ENCODE results near the gene GNPTAB.

GNPTAB gene

DNA sequence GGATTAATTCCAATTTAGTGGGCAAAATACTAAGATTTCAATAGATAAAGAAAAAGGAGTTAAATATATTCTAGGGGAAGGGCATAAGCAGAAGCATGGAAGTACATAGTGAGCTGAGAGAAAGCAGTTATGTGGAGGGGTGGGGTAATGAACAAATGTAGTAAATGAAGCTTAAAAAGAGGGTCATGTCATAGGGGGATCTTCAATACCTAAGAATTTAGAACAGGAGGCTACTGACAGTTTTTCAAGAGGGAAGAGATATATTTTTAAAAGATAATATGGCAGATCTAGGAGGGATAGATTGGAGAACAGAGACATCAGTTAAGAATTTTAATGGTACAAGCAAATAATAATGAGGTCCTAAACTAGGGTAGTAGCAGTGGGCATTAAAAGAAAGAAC lies 100.9 kb downstream of the GNPTAB start:
- Histone ChIP-seq H3K9me3 (ENCODE audit: control insufficient read depth, low read length) (no peaks in the 10 kb centered on the region), H3K27ac (ENCODE audit: insufficient read depth, low read depth, low read length, poor library complexity, severe bottlenecking) (no peak overlapping the region), H3K4me1 (ENCODE audit: control insufficient read depth, insufficient read depth, low read length) (no peaks in the 10 kb centered on the region), H3K4me3 (ENCODE audit: insufficient read depth, low read depth, low read length) (no peak overlapping the region), H3K36me3 (ENCODE audit: control insufficient read depth, insufficient read depth, low read length) (no peaks in the 10 kb centered on the region), H3K27me3 (ENCODE audit: control insufficient read depth, insufficient read depth, low read length, poor library complexity, severe bottlenecking) (no peaks in the 10 kb centered on the region)

DNA sequence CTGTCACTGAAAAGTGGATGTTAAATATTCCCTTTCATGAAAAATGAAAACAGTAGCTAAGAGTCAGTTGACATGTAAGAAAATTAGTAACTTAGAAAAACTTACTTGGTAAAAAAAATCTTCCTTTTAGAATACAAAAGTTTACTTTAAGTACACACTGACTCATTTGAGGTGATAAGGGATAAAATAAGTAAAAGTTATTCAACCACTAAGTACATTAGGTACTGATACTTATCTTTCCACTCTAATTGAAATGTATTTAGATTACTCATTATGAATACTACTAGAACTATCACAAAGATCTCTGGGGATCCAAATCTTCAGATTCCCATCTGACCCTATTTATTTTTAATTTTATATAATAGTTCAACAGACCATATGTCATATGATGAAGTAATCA lies 103.7 kb downstream of the GNPTAB start:
- Histone ChIP-seq H3K4me1 (ENCODE audit: control insufficient read depth, insufficient read depth, low read length) (no peaks in the 10 kb centered on the region), H3K9me3 (ENCODE audit: control insufficient read depth, low read length) (no peaks in the 10 kb centered on the region), H3K27ac (ENCODE audit: insufficient read depth, low read depth, low read length, poor library complexity, severe bottlenecking) (no peak overlapping the region), H3K4me3 (ENCODE audit: insufficient read depth, low read depth, low read length) (no peak overlapping the region), H3K36me3 (ENCODE audit: control insufficient read depth, insufficient read depth, low read length) (no peaks in the 10 kb centered on the region), H3K27me3 (ENCODE audit: control insufficient read depth, insufficient read depth, low read length, poor library complexity, severe bottlenecking) (no peaks in the 10 kb centered on the region)

DNA sequence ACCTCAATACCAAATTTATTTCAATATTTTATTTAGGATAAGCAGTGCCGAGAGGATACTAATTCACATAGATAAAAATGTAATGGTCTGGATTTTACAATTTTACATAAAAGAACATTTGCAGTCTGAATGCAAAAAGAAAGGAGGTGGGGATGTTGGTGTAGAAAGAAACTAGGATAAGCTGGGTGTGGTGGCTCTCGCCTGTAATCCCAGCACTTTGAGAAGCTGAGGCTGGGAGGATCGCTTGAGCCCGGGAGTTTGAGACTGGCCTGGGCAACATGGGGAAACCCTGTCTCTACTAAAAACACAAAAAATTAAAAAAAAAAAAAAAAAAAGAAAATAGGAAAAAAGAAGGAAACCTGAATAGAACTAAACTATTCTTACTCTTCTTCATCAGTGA lies 108.4 kb downstream of the GNPTAB start:
- Histone ChIP-seq H3K4me3 (ENCODE audit: insufficient read depth, low read depth, low read length) (no peak overlapping the region), H3K27me3 (ENCODE audit: control insufficient read depth, insufficient read depth, low read length, poor library complexity, severe bottlenecking) (no peaks in the 10 kb centered on the region), H3K9me3 (ENCODE audit: control insufficient read depth, low read length) (no peaks in the 10 kb centered on the region), H3K36me3 (ENCODE audit: control insufficient read depth, insufficient read depth, low read length) (no peaks in the 10 kb centered on the region), H3K4me1 (ENCODE audit: control insufficient read depth, insufficient read depth, low read length) (no peaks in the 10 kb centered on the region), H3K27ac (ENCODE audit: insufficient read depth, low read depth, low read length, poor library complexity, severe bottlenecking) (no peak overlapping the region)
- WGBS, 2 experiments: 83 to 86% methylated on average over 3 of the region's 4 CpGs

DNA sequence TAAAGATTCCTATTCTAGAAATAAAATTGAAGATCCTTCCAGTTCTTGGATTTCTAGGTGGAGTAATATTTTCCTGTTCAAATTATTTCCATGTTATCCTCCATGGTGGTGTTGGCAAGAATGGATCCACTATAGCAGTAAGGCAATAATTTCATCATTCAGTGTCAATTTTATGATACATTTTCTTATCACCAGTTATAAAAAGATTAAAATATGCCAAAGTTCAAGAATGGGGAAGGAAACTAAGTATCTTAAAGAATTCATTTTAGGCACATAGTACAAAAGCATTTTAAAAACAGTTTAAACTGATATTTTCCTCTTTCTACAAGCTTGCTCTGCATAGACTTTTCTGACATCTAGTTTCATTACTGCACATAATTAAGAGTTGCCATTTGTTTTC lies 110.6 kb downstream of the GNPTAB start:
- H3K27ac ChIP-seq (ENCODE audit: insufficient read depth, low read depth, low read length, poor library complexity, severe bottlenecking): no peak overlapping the region

DNA sequence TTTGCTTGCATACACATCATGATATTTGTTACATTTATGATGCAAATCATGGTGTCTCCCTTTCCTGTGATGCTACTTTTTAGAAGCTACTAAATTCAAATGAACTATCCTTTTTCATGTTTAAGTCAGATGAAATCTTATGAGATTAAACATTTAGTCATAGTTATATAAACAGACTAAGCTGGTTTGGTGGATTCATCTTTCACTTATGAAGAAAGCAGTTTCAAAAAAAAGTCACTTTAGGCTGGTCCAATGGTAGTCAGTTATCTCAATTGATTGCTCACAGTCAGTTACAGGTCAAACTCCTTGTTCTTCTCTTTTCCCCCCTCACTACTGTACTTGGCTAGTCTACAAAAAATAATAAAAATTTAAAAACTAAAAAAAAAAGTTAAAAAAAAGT lies 111.2 kb downstream of the GNPTAB start:
- Histone ChIP-seq H3K4me1 (ENCODE audit: control insufficient read depth, insufficient read depth, low read length) (no peaks in the 10 kb centered on the region), H3K4me3 (ENCODE audit: insufficient read depth, low read depth, low read length) (no peak overlapping the region), H3K27me3 (ENCODE audit: control insufficient read depth, insufficient read depth, low read length, poor library complexity, severe bottlenecking) (no peaks in the 10 kb centered on the region), H3K9me3 (ENCODE audit: control insufficient read depth, low read length) (no peaks in the 10 kb centered on the region), H3K36me3 (ENCODE audit: control insufficient read depth, insufficient read depth, low read length) (no peaks in the 10 kb centered on the region), H3K27ac (ENCODE audit: insufficient read depth, low read depth, low read length, poor library complexity, severe bottlenecking) (no peak overlapping the region)

More for the DNA sequence above, 110.6 kb downstream of the GNPTAB start:
- Histone ChIP-seq H3K9me3 (ENCODE audit: control insufficient read depth, low read length) (no peaks in the 10 kb centered on the region), H3K4me3 (ENCODE audit: insufficient read depth, low read depth, low read length) (no peak overlapping the region), H3K27me3 (ENCODE audit: control insufficient read depth, insufficient read depth, low read length, poor library complexity, severe bottlenecking) (no peaks in the 10 kb centered on the region), H3K4me1 (ENCODE audit: control insufficient read depth, insufficient read depth, low read length) (no peaks in the 10 kb centered on the region), H3K36me3 (ENCODE audit: control insufficient read depth, insufficient read depth, low read length) (no peaks in the 10 kb centered on the region)

DNA sequence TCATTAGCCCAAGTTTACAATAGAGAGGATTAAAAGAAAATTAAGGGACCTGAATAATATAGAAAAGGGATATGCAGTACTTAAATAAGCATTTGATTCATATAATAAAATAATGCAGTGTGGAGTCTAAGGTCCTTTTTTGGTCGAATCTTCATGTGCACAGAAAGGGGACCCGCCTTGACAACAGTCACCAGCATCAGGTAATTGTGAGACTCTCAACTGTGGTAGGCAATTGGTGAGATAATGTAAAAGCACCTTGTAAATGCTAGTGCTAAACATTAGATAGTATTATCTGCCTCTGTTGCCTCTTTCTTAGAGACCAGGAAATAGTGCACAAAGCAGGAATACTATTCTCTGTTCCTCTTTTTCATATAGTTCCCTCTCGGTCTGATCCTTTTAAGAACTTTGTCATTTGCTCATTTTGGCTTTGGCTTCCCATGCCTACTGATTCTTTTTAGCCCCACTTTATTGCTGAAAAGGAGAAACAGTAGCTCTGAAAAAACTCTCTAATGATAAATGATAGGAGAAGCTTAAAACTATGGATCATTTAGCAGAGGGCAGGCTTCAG lies 115.8 kb downstream of the GNPTAB start:
- H3K36me3 ChIP-seq (ENCODE audit: control insufficient read depth, insufficient read depth, low read length): no peaks in the 10 kb centered on the region
- H3K27me3 ChIP-seq (ENCODE audit: control insufficient read depth, insufficient read depth, low read length, poor library complexity, severe bottlenecking): no peaks in the 10 kb centered on the region
- H3K4me1 ChIP-seq (ENCODE audit: control insufficient read depth, insufficient read depth, low read length): no peaks in the 10 kb centered on the region
- H3K4me3 ChIP-seq (ENCODE audit: insufficient read depth, low read depth, low read length): no peak overlapping the region
- H3K27ac ChIP-seq (ENCODE audit: insufficient read depth, low read depth, low read length, poor library complexity, severe bottlenecking): no peak overlapping the region
- H3K9me3 ChIP-seq (ENCODE audit: control insufficient read depth, low read length): no peaks in the 10 kb centered on the region
- WGBS, 2 experiments: 93% methylated on average over 3 of the region's 3 CpGs

DNA sequence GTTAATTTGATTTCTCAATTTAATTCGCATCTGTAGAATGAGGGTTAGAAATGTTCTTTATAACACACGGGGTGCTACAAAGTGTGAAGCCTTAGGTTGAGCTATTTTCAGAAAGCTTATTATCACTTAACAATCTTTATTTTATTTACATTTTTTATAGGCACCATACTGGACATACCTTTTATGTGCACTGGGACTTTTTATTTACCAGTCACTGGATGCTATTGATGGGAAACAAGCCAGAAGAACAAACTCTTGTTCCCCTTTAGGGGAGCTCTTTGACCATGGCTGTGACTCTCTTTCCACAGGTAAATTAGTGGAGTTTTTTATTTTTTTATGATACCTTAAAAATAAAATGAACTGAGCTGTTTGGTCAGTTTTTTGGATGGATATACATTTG lies 116.8 kb downstream of the GNPTAB start:
- H3K27me3 ChIP-seq (ENCODE audit: control insufficient read depth, insufficient read depth, low read length, poor library complexity, severe bottlenecking): no peaks in the 10 kb centered on the region
- no peaks in the 10 kb centered on the region for H3K9me3 ChIP-seq (ENCODE audit: control insufficient read depth, low read length)
- H3K36me3 ChIP-seq (ENCODE audit: control insufficient read depth, insufficient read depth, low read length): no peaks in the 10 kb centered on the region
- no peak overlapping the region for H3K27ac ChIP-seq (ENCODE audit: insufficient read depth, low read depth, low read length, poor library complexity, severe bottlenecking)
- WGBS, 2 experiments: 92 to 93% methylated on average over 2 of the region's 2 CpGs
- H3K4me1 ChIP-seq (ENCODE audit: control insufficient read depth, insufficient read depth, low read length): no peaks in the 10 kb centered on the region
- no peak overlapping the region for H3K4me3 ChIP-seq (ENCODE audit: insufficient read depth, low read depth, low read length)

DNA sequence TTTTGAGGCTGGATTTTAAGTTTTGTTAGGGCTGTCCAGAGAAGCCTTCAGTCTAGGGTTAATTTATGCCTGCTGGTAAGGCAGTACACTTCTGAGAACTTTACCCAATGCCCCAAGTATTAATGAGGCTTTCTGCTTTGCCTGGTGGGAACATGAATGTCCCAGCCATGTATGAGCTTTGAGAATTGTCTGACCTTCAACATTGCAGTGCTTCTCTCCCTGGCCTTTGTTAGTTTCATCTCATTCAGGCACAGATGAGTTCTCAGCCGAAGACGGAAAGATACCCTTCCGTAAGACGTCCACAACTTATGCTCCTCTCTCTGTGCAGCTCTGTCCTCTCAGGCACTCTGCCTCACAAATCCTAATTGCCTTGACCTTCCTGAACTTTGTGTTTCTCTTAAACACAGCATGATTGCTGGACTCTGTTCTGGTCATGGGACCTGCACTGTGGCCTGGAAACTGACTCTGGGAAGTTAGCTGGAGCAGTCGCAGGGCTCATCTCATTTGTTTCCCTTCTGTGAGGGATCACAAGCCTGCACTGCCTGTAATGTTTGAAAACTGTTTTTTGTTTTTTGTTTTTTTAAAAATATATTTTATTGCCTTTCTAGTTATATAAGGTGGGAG lies 117.6 kb downstream of the GNPTAB start:
- H3K27me3 ChIP-seq (ENCODE audit: control insufficient read depth, insufficient read depth, low read length, poor library complexity, severe bottlenecking): no peaks in the 10 kb centered on the region
- H3K4me1 ChIP-seq (ENCODE audit: control insufficient read depth, insufficient read depth, low read length): no peaks in the 10 kb centered on the region
- H3K27ac ChIP-seq (ENCODE audit: insufficient read depth, low read depth, low read length, poor library complexity, severe bottlenecking): peak overlapping the region; percentile 53
- no peaks in the 10 kb centered on the region for H3K9me3 ChIP-seq (ENCODE audit: control insufficient read depth, low read length)
- no peak overlapping the region for H3K4me3 ChIP-seq (ENCODE audit: insufficient read depth, low read depth, low read length)
- no peaks in the 10 kb centered on the region for H3K36me3 ChIP-seq (ENCODE audit: control insufficient read depth, insufficient read depth, low read length)
- 87 to 88% methylated on average over 5 of the region's 5 CpGs for WGBS, 2 experiments

DNA sequence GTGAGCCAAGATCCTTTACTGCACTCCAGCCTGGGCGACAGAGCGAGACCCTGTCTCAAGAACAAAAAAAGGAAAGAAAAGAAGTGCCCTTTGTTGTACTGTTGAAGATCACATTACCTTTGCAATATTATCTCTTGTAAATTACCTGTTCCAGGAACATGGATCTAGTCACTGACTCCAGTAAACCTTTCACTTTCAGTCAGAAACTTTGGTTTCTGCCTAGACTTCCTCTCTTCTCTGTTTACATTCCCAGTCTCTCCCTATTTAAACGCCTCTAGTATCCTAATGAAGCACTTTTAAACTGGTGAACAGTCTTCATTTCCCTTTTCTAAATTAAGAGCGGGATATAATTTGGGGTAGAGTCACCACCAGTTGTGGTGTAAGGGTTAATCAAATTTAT lies 120.5 kb downstream of the GNPTAB start:
- no peak overlapping the region for H3K4me3 ChIP-seq (ENCODE audit: insufficient read depth, low read depth, low read length)
- H3K36me3 ChIP-seq (ENCODE audit: control insufficient read depth, insufficient read depth, low read length): no peaks in the 10 kb centered on the region
- H3K27ac ChIP-seq (ENCODE audit: insufficient read depth, low read depth, low read length, poor library complexity, severe bottlenecking): no peak overlapping the region
- H3K27me3 ChIP-seq (ENCODE audit: control insufficient read depth, insufficient read depth, low read length, poor library complexity, severe bottlenecking): no peaks in the 10 kb centered on the region
- H3K4me1 ChIP-seq (ENCODE audit: control insufficient read depth, insufficient read depth, low read length): no peaks in the 10 kb centered on the region
- WGBS, 2 experiments: 85 to 95% methylated on average over 3 to 4 of the region's 4 CpGs
- H3K9me3 ChIP-seq (ENCODE audit: control insufficient read depth, low read length): no peaks in the 10 kb centered on the region

DNA sequence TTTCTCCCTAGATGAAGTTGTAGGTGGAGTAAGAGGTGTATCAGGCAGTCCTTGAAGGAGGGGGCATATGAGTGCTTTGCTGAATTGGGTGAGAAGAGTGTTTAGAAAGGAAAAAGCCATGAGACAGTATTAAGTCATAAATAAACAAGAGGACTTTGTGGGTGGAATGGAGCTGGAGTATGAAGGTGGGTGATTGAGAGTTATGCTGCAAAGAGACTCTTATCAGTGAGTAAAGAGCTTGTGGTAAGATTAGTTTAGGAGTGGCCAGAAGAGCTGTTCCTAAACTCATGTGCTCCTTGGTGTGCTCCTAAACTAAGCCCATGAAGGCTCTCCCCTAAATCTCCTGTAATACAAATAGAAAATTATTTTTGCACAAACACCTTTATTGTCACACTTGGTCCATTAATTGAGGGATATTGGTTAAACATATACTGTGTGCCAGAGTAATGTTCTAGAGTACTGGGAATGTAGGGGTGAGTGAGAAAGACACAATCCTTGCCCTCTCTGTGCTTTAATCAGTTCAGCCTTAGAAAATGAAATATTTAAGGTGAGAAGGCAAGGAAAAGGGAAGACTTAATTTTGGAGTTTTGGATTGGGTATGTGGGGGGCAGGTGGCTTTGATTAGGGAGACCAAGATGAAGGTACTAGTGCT lies 123.5 kb downstream of the GNPTAB start:
- H3K4me1 ChIP-seq (ENCODE audit: control insufficient read depth, insufficient read depth, low read length): no peaks in the 10 kb centered on the region
- H3K27me3 ChIP-seq (ENCODE audit: control insufficient read depth, insufficient read depth, low read length, poor library complexity, severe bottlenecking): no peaks in the 10 kb centered on the region
- H3K4me3 ChIP-seq (ENCODE audit: insufficient read depth, low read depth, low read length): no peak overlapping the region
- H3K27ac ChIP-seq (ENCODE audit: insufficient read depth, low read depth, low read length, poor library complexity, severe bottlenecking): no peak overlapping the region
- H3K36me3 ChIP-seq (ENCODE audit: control insufficient read depth, insufficient read depth, low read length): no peaks in the 10 kb centered on the region
- H3K9me3 ChIP-seq (ENCODE audit: control insufficient read depth, low read length): no peaks in the 10 kb centered on the region
